ENCODE data around the gene HES7. TPM values are rescaled to one million over a fixed set of nuclear protein-coding genes. Genes with fewer than 3 reads are reported as not detected.

The HES7 gene
- total RNA-seq, 4 donors from 2014 or later: not detected

DNA sequence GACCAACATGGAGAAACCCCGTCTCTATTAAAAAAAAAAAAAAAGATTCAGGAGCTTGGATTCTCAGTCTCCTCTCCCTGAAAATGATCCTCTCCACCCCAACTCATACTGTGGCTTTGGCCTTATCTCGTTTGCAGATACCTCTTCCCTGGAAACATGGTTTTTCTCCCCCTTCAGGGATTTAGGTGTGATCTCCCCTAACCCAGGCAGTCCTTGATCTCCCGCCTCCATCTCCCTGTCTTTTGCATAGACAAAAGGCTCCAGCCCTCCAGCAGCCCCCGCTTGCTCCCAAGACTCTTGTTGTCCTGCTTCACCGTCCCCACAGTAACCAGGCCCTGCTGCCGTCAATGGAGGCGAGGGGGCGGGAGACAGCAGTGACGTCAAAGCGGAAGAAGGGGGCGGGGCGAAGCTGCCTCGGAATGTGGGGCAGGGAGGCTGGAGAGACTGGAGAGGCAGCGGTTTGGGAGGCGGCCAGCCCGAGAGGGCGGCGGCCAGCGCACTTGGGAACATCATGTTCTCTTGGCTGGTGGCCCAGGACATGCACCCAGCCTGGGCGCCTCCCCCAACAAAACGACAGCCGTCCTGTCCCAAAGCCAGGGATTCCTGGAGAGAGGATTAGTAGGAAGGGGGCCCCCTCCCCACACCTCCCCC, 30.2 kb upstream of the HES7 start:
- TF ChIP-seq, protein P1, sequence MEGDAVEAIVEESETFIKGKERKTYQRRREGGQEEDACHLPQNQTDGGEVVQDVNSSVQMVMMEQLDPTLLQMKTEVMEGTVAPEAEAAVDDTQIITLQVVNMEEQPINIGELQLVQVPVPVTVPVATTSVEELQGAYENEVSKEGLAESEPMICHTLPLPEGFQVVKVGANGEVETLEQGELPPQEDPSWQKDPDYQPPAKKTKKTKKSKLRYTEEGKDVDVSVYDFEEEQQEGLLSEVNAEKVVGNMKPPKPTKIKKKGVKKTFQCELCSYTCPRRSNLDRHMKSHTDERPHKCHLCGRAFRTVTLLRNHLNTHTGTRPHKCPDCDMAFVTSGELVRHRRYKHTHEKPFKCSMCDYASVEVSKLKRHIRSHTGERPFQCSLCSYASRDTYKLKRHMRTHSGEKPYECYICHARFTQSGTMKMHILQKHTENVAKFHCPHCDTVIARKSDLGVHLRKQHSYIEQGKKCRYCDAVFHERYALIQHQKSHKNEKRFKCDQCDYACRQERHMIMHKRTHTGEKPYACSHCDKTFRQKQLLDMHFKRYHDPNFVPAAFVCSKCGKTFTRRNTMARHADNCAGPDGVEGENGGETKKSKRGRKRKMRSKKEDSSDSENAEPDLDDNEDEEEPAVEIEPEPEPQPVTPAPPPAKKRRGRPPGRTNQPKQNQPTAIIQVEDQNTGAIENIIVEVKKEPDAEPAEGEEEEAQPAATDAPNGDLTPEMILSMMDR (IDR thresholded peaks at IDR 0.05; ENCODE audit: low read depth): no peak

DNA sequence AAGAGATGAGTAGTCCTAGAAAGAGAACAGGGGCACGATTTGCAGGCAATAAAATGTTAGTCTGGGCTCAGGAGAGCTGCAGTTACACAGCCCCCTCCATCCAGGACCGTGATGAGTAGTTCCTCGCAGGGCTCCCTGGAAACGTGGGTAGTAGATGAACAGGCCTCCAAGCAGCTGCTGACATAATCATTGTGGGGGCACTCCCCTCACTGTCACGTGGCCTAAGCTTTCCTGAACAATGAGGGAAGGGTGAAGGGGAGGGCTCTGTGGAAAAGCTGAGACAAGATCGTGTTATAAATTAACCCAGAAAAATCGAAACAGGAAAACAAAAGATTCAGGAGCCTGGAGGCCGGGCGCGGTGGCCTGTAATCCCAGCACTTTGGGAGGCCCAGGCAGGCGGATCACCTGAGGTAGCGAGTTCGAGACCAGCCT, 29.6 kb upstream of the HES7 start:
- TF ChIP-seq, protein P1 (IDR thresholded peaks at IDR 0.05; ENCODE audit: low read depth): no peak

DNA sequence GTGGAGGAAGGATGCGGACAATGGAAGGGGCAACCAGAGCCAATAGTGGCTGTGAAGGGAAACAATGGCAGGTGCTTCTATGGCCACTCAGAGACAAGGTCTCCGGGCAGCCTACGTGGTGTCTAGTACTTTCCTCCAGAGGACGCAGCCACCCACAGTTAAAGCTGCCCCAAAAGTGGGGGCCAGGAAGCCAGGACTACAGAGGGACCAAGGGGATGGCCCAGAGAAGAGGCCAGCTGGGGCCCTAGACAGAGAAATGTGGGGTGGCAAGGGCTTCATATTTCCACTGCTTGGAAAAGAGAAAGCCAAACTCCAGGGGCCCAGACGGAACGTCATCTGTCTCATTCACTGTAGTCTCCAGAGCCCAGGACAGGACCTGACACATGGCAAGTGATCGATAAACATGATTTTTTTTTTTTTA, 29.1 kb upstream of the HES7 start:
- TF ChIP-seq, protein P1 (IDR thresholded peaks at IDR 0.05; ENCODE audit: low read depth): no peak

DNA sequence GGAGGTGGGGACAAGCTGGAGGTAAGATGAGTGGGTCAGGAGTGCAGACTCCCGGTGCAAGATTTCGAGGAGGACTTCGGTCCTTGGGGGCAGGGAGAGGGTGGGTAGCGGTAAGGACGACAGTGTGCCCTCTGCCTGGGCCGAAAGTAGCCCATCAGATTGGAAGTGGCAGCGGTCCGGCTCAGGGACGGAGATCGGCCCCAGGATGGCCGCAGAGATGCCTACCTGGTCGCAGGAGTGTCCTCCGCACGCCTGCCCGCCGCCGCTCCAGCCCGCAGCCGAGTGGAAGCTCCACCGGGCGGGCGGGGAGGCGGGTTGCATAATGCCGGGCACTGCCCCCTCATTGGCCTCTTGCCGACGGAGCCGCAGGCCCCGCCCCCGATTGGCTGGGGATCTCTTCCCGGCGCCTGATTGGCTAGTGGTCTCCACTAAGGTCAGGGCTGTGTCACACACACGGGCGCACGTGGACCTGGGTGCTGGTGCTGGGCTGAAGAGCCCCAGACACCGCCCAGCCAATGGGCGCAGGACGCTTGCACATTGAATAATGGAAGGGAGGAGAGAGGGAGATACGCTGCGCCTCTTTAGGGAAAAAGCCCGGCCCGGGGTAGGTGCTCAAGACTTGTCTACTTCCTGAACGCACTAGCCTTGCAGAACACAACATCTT, 28.3 kb upstream of the HES7 start, which contains the start of gene PER1:
Gene PER1 (minus strand): TSS at position 293 of the 664 bp plus-strand sequence. CDS start 1,698 bp downstream, outside the sequence.
- TF ChIP-seq, protein P1 (IDR thresholded peaks at IDR 0.05; ENCODE audit: low read depth): no peak

DNA sequence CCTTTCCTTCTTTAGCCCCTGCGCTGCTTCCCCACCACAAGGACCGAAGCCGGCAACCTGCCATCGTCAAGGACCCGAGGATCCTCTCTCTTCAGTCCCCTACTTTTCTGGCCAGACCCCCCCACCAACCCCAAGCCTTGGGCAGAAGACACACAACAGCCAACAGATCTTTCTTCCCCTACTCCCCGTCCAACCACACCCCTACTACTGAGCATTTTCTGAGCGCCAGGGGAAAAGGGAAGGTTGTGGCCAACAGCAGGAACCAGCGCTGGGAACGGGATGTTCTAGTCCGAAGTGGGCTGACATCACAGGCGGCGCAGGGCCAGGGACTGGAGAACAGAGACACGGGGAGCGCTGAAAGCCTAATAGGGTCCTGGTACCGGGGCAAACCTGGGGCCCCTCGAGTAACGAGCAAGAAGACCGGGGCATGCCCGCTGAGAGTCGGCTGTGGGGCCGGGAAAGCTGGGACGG, 27.8 kb upstream of the HES7 start:
- TF ChIP-seq, protein P1 (IDR thresholded peaks at IDR 0.05; ENCODE audit: low read depth): no peak

DNA sequence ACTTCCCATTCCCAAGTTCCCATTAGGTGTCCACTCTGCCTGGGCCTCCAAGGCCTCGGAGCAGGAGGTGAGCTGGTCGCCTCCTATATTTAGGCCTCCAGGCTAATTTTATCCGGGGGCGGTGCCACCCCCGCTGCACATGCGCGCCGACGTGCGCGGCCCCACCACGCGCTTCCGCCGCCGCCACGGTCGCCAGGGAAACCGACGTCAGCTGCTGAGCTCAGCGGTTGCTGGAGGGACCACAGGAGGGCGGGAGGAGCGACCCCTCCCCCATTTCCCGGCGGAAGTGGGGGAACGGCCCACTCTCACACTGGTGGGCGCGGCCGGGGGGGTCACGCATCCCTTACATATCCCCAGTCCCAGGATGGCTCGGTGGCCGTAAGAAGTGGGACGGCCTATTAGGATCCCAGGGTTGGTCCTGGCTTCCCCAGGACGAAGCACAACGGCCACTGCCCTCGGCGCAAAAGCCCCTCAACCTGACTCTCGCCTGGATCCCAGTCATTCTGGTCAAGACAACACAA, 27.3 kb upstream of the HES7 start:
- TF ChIP-seq, protein P1 (IDR thresholded peaks at IDR 0.05; ENCODE audit: low read depth): no peak
